Measurements from ENCODE around the gene MYO1H.

DNA sequence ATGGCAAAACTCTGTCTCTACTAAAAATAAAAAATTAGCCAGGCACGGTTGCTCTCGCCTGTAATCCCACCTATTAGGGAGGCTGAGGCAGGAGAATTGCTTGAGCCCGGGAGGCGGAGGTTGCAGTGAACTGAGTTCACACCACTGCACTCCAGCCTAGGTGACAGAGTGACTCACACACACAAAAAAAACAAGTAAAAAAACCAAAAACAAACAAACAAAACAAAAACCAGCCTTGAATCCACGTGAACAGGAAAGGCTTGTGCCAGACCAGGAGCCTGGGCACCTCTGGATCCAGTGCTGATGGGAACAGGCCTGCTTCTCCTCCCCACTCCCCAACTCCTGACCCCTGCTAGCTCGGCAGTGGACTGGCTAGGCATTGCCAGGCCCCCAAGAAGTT lies 42.2 kb upstream of the MYO1H start:
- no peak for TF ChIP-seq POLR2A (IDR thresholded peaks at IDR 0.05)
- TF ChIP-seq, protein P1, sequence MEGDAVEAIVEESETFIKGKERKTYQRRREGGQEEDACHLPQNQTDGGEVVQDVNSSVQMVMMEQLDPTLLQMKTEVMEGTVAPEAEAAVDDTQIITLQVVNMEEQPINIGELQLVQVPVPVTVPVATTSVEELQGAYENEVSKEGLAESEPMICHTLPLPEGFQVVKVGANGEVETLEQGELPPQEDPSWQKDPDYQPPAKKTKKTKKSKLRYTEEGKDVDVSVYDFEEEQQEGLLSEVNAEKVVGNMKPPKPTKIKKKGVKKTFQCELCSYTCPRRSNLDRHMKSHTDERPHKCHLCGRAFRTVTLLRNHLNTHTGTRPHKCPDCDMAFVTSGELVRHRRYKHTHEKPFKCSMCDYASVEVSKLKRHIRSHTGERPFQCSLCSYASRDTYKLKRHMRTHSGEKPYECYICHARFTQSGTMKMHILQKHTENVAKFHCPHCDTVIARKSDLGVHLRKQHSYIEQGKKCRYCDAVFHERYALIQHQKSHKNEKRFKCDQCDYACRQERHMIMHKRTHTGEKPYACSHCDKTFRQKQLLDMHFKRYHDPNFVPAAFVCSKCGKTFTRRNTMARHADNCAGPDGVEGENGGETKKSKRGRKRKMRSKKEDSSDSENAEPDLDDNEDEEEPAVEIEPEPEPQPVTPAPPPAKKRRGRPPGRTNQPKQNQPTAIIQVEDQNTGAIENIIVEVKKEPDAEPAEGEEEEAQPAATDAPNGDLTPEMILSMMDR (IDR thresholded peaks at IDR 0.05 in 4 of 5, conservative IDR thresholded peaks at IDR 0.05 in 1 of 5), result no peak

All from gastrocnemius medialis (tissue), 4 donors.